ENCODE measurements around the gene IL1RAPL1.

Gene IL1RAPL1

DNA sequence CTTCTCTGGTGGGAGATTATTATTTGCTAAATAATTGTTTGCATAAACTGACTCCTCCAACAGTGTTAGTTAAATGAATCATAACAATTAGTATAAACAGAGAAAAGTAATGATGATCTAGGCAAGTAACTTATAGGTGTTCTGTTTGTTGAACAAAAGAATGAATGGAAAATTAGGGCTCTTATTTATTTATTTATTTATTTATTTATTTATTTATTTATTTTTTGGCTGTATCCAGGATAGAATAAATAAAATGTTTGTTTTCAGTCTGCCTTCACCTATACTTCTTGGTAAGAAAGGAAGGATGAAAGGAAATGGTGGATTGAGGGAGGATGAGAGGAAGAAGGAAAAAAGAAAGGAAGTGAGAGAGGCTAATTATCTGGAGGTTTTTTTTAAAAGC, 1066.5 kb downstream of the IL1RAPL1 start:
- DNase-seq (ENCODE audit: low spot score): no peak

DNA sequence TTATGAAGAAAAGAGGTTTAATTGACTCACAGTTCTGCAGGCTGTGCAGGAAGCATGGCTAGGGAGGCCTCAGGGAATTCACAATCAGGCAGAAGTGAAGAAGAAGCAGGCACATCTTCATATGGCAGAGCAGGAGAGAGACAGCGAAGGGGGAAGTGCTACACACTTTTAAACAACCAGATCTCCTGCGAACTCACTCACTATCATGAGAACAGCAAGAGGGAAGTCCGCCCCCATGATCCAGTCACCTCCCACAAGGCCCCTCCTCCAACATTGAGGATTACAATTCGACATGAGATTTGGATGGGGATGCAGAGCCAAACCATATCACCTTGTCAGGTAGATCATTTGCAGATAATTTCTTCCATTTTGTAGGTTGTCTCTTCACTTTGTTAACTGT, 1072.7 kb downstream of the IL1RAPL1 start:
- DNase-seq (ENCODE audit: low spot score): no peak

DNA sequence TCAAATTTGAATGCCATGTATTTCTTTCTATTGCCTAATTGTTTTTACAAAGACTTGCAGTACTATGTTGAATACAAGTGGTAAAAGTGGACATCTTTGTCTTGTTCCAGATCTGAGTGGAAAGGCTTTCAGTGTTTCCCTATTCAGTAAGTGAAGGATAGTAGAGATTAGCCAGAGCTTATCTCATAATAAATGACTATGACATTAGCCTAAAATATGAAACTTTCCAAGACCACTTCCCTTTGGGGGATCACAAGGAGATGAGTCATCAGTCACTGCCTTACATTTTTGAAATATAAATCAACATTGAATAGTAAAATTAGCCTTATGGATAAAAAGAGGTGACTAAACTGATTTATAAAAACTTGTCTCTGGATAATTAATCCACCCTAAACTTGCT, 1074.0 kb downstream of the IL1RAPL1 start:
- no peak for DNase-seq (ENCODE audit: low spot score)

DNA sequence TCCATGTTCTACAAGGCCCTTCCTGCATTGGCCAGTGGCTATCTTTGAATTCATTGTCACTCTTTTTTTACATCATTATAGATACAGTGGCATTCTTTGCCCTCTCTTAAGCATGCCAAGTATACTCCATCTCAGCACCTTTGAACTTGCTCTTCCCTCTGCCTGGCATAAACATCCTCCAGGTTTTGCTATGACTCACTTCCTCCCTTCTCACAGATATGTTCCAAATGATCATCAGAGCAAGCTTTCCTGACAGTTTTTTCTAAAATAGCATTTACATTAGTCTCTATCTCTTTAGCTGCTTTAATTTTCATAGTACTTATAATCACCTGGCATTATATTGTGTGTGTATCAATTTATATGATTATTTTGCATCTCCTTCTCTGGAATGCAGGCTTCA, 1074.9 kb downstream of the IL1RAPL1 start:
- no peak for DNase-seq (ENCODE audit: low spot score)

DNA sequence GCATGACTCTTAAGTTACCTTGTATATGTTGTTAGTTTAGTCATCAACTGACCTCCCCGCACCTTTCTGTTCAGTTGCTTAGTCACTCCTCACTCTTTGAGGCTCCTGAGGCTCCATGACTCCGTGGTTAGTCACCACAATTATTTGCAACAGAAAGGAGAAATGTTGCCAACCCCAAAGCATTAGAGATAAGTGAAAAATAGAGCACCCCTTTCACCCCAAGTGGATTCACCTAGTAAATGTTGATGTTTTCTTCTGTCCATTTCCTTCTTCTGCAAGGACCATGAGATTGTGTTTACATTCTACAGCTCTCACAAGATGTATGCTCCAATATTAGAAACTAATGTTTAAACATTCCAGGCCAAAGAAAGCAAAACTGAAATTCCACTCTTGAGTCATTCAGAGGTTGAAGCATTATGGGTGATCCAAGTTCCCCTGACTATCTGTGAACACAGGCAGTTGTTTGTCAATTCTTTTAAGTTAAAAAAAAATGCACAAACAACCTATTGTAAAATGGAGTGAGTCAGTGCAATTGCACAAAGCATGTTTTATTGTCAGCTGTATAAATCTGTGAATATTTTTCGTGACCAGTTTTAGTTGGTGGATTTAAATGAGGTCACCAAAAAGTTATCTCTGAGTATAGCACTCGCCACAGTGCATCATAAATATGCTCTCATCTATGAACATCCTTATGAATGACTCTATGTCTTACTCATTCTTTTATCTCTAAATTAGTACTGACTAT, 1075.7 kb downstream of the IL1RAPL1 start:
- no peak for DNase-seq (ENCODE audit: low spot score)

DNA sequence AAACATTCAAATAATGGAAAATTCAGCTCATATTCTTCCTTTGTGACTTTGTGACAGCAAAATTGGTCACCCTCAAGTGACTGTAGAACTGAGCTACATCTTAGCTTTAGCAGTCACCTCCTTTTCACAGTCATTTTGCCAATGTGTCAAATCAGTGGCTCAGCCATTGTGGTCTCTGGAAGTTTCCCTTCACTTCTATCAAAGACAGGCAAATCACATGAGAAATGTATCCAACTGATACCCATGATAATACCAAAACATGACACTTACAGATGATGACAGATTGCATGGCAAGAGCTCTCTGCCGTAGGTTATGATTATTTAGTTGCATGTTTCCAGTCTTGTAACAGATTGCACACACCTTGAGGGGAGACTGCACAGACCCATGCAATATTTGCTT, 1078.3 kb downstream of the IL1RAPL1 start:
- DNase-seq (ENCODE audit: low spot score): no peak

DNA sequence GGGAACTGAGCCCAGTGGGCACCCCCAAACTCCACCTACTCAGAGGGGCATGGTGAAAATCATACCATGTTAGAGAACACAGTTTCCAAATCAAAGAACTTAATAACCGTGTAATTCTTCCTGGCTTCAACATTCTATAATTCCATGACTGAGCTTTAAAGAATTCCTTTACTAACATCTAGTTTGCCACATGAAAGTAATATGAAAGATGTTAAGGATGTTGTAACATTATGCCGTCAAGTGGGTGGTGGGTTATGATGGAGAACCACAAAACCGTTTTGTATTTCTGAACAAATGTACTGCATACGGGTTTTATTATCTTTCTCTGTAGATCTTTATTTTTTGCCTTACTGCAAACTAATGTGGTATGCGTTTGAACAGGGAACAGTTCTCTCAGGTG, 1079.1 kb downstream of the IL1RAPL1 start:
- no peak for DNase-seq (ENCODE audit: low spot score)

DNA sequence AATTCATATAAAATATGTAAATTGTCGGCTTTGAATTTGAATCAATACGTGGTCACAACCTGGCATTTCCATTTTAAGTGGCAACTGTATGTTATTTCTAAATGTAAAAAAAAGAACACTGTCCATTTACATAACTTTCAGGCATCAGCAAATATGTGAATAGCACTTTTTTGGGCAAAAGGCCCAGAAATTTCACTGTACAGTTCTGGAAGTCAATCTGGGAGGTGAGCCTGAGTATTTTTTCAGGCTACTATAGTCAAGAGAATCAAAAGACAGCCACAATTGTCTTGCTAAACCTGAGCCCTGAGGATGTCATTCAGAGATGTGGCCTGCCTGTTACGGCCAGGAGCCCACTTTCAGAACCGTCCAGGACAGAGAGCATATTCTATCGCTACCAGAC, 1084.2 kb downstream of the IL1RAPL1 start:
- no peak for DNase-seq (ENCODE audit: low spot score)

DNA sequence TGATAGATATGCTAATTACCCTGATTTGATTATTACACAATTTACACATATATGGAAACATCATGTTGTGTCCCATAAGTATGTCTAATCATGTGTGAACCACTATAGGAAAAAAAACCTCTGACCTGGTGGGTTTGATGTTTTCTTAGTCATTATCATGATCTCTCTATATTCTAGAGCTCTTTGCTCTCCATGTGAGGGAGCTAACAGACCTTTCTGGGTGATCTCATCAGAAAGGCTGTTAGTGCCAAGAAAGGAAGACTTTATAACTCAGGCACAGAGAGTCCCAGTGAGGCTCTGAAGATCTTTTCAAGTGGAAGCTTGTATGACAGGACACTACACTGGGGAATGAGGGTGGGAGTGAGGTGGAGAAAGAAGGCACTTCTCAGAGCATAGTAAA, 1100.4 kb downstream of the IL1RAPL1 start:
- DNase-seq (ENCODE audit: low spot score): no peak

DNA sequence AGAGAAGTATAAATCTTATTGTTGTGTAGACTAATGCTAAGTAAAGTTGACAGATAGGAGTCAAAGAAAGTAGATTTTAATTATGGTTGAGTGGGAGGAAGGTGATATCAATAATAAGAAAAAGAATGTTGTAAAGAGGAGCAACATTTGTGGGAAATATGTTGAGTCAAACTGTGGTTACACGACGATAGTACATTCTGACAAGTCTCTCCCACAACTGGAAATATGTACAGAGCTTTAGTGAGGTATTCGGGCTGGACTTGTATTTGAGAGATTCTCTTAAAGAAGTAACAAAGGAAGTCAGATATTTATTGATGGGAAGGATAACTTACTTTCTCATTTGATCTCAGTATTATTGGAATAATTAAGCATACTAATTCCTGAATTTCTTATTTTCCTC, 1102.8 kb downstream of the IL1RAPL1 start:
- no peak for DNase-seq (ENCODE audit: low spot score)

DNA sequence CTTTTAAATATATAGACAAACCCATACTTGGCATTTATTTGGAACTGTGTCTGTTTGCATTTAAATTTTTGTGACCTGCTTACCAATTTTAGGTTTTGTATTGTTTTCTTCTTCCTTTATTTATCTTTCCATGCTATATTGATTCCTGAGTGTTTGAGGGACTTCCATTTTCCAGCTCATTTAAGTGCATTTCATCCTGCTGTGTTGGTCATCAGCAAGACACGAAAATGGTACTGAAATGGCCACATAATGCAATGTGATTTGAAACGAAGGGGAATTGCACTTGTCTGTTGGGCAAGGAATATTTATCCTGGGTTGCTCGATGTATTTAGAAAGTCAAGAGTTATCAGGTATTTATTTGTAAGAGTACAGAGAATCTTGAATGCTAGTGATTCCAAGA, 1103.8 kb downstream of the IL1RAPL1 start:
- no peak for DNase-seq (ENCODE audit: low spot score)

DNA sequence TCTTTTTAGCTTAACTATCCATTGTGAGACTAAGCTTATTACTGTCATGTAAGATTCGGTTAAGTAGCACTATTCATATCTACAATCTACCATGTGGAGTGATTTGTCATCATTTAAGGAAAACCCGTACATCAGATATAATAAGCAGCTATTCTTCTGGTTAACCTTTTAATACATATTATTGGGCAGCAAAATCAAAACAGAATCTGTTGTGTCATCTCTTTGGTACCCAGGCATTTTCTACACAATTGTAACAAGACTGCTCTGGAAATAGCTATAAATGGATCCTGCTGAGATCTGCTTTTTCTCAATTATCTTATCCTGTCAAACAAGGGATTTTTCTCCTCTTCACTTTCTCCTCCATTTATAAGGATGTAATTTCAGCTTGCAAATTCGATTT, 1106.7 kb downstream of the IL1RAPL1 start:
- no peak for DNase-seq (ENCODE audit: low spot score)

DNA sequence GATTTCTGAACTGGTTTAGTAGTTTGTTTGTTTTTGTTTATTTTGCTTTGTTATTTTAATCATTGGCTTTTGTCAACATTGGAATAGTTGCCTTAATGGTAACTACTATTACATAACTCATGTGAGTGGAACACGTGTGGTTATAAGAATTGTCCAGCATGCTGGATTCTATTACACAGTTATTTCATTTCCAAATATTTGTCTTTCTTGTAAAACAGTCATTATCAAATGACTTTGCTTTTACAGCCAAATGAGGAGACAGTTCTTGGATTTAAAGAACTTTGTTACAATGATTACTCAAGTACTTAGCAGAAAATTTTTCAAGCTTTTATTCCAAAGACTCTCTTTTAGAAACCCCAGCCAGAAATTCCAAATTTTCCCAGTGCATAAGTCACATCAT, 1112.0 kb downstream of the IL1RAPL1 start:
- no peak for DNase-seq (ENCODE audit: low spot score)

DNA sequence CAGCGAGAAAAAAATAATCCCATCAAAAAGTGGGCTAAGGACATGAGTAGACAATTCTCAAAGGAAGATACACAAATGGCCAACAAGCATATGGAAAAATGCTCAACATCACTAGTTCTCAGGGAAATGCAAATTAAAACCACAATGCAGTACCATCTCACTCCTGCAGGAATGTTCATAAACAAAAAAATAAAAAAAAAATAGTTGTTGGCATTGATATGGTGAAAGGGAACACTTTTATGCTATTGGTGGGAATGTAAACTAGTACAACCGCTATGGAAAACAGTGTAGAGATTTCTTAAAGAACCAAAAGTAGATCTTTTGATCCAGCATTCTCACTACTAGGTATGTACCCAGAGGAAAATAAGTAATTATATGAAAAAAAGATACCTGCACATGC, 1119.8 kb downstream of the IL1RAPL1 start:
- DNase-seq (ENCODE audit: low spot score): no peak

DNA sequence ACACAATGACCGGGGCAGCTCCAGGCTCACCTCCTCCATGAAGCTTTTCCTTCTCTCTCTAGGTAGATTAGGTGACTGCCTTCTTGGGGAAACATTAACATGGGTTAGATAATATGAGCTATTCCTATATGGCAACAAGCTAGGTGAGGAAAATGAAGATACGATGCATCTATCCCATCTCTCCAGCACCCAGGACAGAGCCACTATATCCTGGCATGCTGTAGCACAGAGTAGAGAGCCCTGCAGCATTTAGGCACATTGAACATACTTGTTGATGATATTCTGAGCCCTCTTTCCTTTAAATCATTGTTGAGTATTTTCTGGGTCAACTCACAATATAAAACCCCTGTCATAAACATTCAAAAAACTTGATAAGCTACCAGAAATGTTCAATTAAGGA, 1133.9 kb downstream of the IL1RAPL1 start:
- no peak for DNase-seq (ENCODE audit: low spot score)

DNA sequence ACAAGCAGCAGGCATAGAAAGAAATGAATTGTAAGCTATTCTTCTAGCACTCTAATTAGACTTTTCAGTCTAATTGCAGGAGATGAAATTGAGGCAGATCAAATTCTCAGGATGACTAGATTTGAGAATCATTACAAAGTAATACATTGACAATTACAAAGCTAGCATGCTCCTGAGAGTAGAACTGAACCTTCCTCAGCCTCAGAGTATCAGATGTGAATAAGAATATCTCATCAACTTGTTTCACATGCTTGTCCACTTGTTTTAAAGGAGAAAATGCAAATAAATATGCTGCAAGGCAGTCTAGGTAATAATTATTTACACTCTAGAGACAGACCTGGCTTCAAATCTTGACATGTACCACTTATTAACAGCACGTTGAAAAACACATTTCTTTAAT, 1137.1 kb downstream of the IL1RAPL1 start:
- no peak for DNase-seq (ENCODE audit: low spot score)

DNA sequence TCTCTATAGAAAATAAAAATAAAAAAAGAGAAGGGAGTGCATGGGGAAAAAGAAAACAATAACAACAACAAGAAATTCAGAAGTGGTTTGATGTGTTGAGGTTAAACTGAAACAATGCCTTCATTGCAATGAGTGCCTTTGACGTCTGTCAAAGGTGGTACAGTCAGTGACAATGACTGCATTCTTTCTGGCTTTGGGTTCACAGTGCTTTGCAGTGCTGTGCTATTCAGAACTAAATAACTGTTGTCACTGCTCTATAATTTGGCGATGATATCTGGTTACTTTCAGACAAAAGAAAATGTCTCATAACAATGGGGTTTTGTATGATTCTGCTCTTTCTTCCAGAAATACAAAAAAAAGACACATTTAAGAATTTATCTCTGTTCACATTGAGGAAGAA, 1139.6 kb downstream of the IL1RAPL1 start:
- no peak for DNase-seq (ENCODE audit: low spot score)

DNA sequence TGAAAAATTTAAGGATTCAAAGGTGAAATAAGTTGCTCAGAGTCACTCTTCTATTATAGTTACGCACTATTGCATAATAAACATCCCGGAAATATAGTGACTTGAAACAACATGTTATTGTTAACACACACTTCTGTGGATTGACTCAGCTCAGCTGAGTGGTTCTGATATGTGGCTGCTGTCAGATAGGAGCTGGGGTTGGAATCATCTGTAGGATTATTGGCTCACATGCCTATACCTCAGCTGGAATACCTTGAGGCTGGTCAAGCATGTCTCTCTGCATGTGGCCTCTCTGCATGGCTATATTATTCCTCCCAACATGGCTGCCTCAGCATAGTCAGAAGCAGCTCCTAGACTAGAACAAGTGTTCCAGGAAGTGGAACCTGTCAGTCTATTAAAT, 1141.4 kb downstream of the IL1RAPL1 start:
- DNase-seq (ENCODE audit: low spot score): no peak

DNA sequence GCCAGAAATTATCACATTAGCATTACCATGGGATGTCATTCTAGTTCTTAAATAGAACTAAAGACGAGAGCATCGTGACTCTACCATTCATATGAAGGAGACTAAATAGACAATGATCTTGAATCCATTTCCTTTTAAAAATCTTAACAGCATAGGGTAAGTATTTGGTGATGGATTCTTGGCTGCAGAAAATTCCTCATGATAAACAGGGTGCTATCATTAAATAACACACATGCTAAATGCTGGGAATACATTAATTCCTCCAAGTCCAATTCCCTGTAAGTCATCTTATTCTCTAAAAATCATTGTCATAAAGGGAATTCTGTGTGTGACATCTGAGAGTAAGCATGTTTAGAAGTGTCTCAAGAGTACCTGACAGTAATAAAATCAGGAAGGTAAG, 1157.7 kb downstream of the IL1RAPL1 start:
- DNase-seq (ENCODE audit: low spot score): no peak

DNA sequence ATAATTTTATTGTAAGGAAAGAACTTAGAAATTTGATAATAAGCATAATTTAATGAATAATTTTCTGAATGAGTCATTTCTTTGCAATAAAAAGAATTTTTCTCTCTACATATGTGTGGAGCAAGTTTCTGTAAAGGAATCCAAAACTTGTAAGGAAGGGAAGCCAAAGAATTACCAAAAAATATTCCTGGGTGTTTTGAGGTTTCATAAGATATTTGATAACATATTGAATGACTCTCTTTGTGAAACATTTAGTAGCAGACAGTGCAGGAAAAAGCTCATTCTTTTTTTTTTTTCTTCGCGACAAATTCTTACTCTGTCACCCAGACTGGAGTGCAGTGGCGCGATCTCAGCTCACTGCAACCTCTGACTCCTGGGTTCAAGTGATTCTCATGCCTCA, 1159.1 kb downstream of the IL1RAPL1 start:
- no peak for DNase-seq (ENCODE audit: low spot score)

DNA sequence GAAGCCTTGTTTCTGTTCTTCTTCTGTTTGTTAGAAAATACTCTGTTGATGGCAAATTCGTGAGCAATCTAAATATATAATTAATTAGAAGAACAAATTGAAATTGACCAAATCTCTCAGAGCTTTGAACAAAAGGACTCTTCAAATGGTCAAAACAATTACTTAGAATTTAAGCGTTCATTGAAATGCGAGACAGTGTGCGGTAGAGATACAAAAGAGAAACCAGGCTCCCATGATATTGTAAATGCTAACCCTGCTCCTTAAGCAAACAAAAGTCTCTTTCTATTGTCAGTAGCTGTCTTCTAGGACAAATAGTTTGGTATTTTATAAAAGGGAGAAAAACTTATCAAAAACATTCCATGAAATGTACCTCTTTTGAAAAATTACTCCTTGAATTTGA, 1174.8 kb downstream of the IL1RAPL1 start:
- DNase-seq (ENCODE audit: low spot score): no peak

DNA sequence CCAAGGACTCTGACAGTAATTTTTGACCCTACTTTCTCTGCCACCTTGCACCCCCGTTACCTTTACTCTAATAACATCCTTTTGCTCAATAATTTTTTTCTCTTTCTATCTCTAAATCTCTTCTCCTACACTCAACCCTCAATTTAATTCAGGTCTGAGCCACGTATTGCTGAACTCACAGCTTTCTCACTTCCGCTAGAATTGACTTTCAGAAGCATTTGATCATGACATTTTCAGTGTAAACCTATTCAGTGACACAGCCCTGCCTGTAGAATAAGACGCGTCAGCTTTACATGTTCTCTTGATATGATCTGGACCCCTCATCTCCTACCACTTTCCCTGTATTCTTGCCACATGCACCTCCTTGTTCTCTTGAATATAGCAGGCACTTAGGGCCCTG, 1188.6 kb downstream of the IL1RAPL1 start:
- DNase-seq (ENCODE audit: low spot score): no peak

DNA sequence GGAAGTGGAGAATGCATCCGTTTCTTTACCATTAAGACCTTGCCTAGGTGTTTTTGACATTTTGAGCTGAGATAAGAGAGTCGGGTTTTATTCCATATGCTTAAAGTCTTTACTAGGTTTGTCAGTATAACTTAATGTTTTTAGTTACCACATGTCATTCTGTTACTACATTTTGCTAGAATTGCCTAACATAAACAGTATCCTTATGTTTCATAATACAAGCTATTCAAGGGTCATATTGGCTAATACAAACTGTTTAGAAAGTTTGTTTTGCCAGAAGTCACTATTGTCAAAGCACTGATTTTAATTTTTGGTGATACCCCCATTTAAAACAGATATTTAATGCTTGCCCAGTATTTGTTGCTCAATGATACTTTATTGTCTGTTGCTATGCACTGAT, 1200.4 kb downstream of the IL1RAPL1 start:
- no peak for DNase-seq (ENCODE audit: low spot score)

DNA sequence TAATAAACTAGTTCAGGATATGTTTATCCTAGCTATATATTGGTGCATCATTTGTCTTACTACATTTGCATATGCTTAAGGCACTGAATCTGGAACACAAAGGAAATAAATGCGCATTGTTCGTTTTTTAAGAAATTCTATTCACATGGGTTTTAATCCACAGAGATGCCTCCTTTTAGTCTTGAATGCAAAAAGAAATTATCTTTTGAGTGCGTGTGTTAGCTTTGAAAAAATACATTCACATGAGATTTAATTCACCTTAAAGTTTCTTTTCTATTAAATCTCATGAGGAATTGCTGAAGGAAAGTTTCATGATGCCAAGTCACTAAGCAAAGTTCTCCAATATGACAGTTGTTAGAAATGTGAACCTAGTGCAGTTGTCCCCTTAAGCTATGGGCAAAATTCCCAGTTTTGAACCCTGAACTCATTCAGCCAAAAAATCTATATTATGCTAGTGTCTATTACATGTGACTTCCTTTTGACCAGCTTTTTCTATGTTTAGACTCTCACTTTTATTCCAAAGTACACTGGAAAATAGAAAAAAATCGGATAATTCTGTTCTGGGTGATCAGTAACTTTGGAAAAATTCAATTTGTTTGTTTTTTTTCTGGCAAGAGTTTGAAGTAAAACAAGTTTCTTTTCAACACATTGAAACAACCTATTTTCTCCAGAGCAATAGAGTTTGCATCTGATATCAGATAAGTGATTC, 1201.9 kb downstream of the IL1RAPL1 start:
- no peak for DNase-seq (ENCODE audit: low spot score)

All from ecto neural progenitor cell (in vitro differentiated cells).